IPS DF 6.9 (cell line): Measurements from ENCODE around the gene TSPAN11.

Source experiments
- DNase-seq: peaks from one replicate; pipeline ENCODE4 v3.0.0-alpha.2; 2013; ENCODE audit warnings: low read depth, low spot score
- H3K27ac ChIP-seq: one replicate; pipeline ENCODE4 v1.5.1; 2013; ENCODE audit warnings: low read length, control low read depth
- H3K27me3 ChIP-seq: 2 replicates; pipeline ENCODE4 v1.6.1; 2013; ENCODE audit warnings: mild to moderate bottlenecking, low read length; ENCODE audit not compliant: control insufficient read depth, insufficient read depth
- H3K36me3 ChIP-seq: 2 replicates; pipeline ENCODE4 v1.6.1; 2013; ENCODE audit warnings: low read length; ENCODE audit not compliant: control insufficient read depth, insufficient read depth
- H3K4me1 ChIP-seq: 2 replicates; pipeline ENCODE4 v1.6.1; 2013; ENCODE audit warnings: low read length; ENCODE audit not compliant: control insufficient read depth, insufficient read depth
- H3K4me3 ChIP-seq: 2 replicates; pipeline ENCODE4 v1.5.1; 2013; ENCODE audit warnings: mild to moderate bottlenecking, low read length
- H3K9me3 ChIP-seq: 2 replicates; pipeline ENCODE4 v1.6.1; 2013; ENCODE audit warnings: low read length, inconsistent platforms; ENCODE audit not compliant: control insufficient read depth, insufficient read depth
- WGBS: extraction: QIAGEN DNeasy Blood & Tissue Kit; methylation state at CpG from one replicate; pipeline ENCODE4 v1.1.7; 2013; ENCODE audit warnings: mixed read lengths, missing lambda C conversion rate; ENCODE audit not compliant: insufficient read length, insufficient coverage; 5-methylcytosine and 5-hydroxymethylcytosine counted together

The TSPAN11 gene

GRCh38 chr12:31000751-31001150 is 74.2 kb downstream of the TSPAN11 start:
- DNase-seq = no peak
- no peaks in the 10 kb centered on the region for H3K9me3 ChIP-seq
- WGBS = no CpG with 5 or more reads among the region's 3 CpGs
- no peak overlapping the region for H3K27ac ChIP-seq
- H3K27me3 ChIP-seq = no peaks in the 10 kb centered on the region
- no peaks in the 10 kb centered on the region; the same call in 1 of the 2 replicates for H3K36me3 ChIP-seq
- H3K4me3 ChIP-seq = no peak overlapping the region
- H3K4me1 ChIP-seq = no peaks in the 10 kb centered on the region

GRCh38 chr12:31001581-31002360 is 75.2 kb downstream of the TSPAN11 start:
- H3K4me1 ChIP-seq = no peaks in the 10 kb centered on the region
- no peaks in the 10 kb centered on the region for H3K9me3 ChIP-seq
- no peak overlapping the region for H3K4me3 ChIP-seq
- no peak for DNase-seq
- no peak overlapping the region for H3K27ac ChIP-seq
- no peaks in the 10 kb centered on the region for H3K27me3 ChIP-seq
- WGBS = no CpG with 5 or more reads among the region's 9 CpGs
- no peaks in the 10 kb centered on the region for H3K36me3 ChIP-seq

GRCh38 chr12:31002361-31002725 is 75.8 kb downstream of the TSPAN11 start:
- WGBS = no CpG with 5 or more reads among the region's 5 CpGs
- Histone ChIP-seq H3K27ac (no peak overlapping the region), H3K9me3 (no peaks in the 10 kb centered on the region), H3K4me1 (no peaks in the 10 kb centered on the region), H3K36me3 (no peaks in the 10 kb centered on the region), H3K4me3 (no peak overlapping the region), H3K27me3 (no peaks in the 10 kb centered on the region)
- DNase-seq = no peak

- no peaks in the 10 kb centered on the region for H3K27me3 ChIP-seq
- no CpG with 5 or more reads among the region's 1 CpG for WGBS
- DNase-seq = no peak
Measured at GRCh38 chr12:31002999-31003398, 76.5 kb downstream of the TSPAN11 start.

GRCh38 chr12:31003861-31004640 is 77.5 kb downstream of the TSPAN11 start:
- no CpG with 5 or more reads among the region's 7 CpGs for WGBS
- H3K27ac ChIP-seq = no peak overlapping the region
- DNase-seq = no peak
- H3K9me3 ChIP-seq = no peaks in the 10 kb centered on the region
- no peaks in the 10 kb centered on the region for H3K36me3 ChIP-seq
- H3K4me1 ChIP-seq = no peaks in the 10 kb centered on the region
- H3K27me3 ChIP-seq = no peaks in the 10 kb centered on the region
- no peak overlapping the region for H3K4me3 ChIP-seq

More at GRCh38 chr12:31002999-31003398, 76.5 kb downstream of the TSPAN11 start:
- Histone ChIP-seq H3K27ac (no peak overlapping the region), H3K4me3 (no peak overlapping the region), H3K9me3 (no peaks in the 10 kb centered on the region), H3K4me1 (no peaks in the 10 kb centered on the region), H3K36me3 (no peaks in the 10 kb centered on the region)

- Histone ChIP-seq H3K4me1 (no peaks in the 10 kb centered on the region), H3K4me3 (no peak overlapping the region), H3K27me3 (no peaks in the 10 kb centered on the region), H3K27ac (no peak overlapping the region), H3K9me3 (no peaks in the 10 kb centered on the region), H3K36me3 (no peaks in the 10 kb centered on the region)
- no CpG with 5 or more reads among the region's 5 CpGs for WGBS
- no peak for DNase-seq
Measured at GRCh38 chr12:31004666-31005065, 78.1 kb downstream of the TSPAN11 start.

- H3K9me3 ChIP-seq = no peaks in the 10 kb centered on the region
- H3K27me3 ChIP-seq = no peaks in the 10 kb centered on the region
- no peaks in the 10 kb centered on the region for H3K4me1 ChIP-seq
- no peaks in the 10 kb centered on the region for H3K36me3 ChIP-seq
- no peak overlapping the region for H3K4me3 ChIP-seq
- no CpG with 5 or more reads among the region's 15 CpGs for WGBS
- DNase-seq = no peak
- H3K27ac ChIP-seq = no peak overlapping the region
Measured at GRCh38 chr12:31005256-31005943, 78.9 kb downstream of the TSPAN11 start.

GRCh38 chr12:31005944-31006361 is 79.4 kb downstream of the TSPAN11 start:
- Histone ChIP-seq H3K4me3 (no peak overlapping the region), H3K27ac (no peak overlapping the region)
- DNase-seq = no peak

GRCh38 chr12:31006416-31007152 is 80.0 kb downstream of the TSPAN11 start:
- no CpG with 5 or more reads among the region's 9 CpGs for WGBS
- no peaks in the 10 kb centered on the region for H3K4me1 ChIP-seq

More at GRCh38 chr12:31005944-31006361, 79.4 kb downstream of the TSPAN11 start:
- Histone ChIP-seq H3K4me1 (no peaks in the 10 kb centered on the region), H3K9me3 (no peaks in the 10 kb centered on the region), H3K36me3 (no peaks in the 10 kb centered on the region), H3K27me3 (no peaks in the 10 kb centered on the region)
- no CpG with 5 or more reads among the region's 4 CpGs for WGBS

GRCh38 chr12:31007153-31007495 is 80.6 kb downstream of the TSPAN11 start:
- no peaks in the 10 kb centered on the region for H3K27me3 ChIP-seq
- no peak for DNase-seq
- H3K36me3 ChIP-seq = no peaks in the 10 kb centered on the region
- H3K4me3 ChIP-seq = no peak overlapping the region
- no peak overlapping the region for H3K27ac ChIP-seq
- no peaks in the 10 kb centered on the region for H3K9me3 ChIP-seq
- no peaks in the 10 kb centered on the region for H3K4me1 ChIP-seq
- WGBS = no CpG with 5 or more reads among the region's 3 CpGs

More at GRCh38 chr12:31006416-31007152, 80.0 kb downstream of the TSPAN11 start:
- Histone ChIP-seq H3K36me3 (no peaks in the 10 kb centered on the region), H3K27ac (no peak overlapping the region), H3K4me3 (no peak overlapping the region), H3K27me3 (no peaks in the 10 kb centered on the region), H3K9me3 (no peaks in the 10 kb centered on the region)
- DNase-seq = no peak
